ENCODE measurements around the gene C1orf122.

The C1orf122 gene

GRCh38 chr1:37828410-37829074 is 21.0 kb downstream of the C1orf122 start:
- in situ Hi-C loops (cut with MboI; ENCODE audit: low sequenced_read_pairs, unreplicated experiment): no loop called here
- no peak for TF ChIP-seq CTCF (IDR thresholded peaks at IDR 0.05; ENCODE audit: borderline replicate concordance, control extremely low read depth, extremely low read depth, insufficient read depth, missing control alignments)
- no peak for DNase-seq (ENCODE audit: low spot score)

GRCh38 chr1:37831109-37831508 is 23.5 kb downstream of the C1orf122 start:
- no peak for TF ChIP-seq CTCF (IDR thresholded peaks at IDR 0.05; ENCODE audit: borderline replicate concordance, control extremely low read depth, extremely low read depth, insufficient read depth, missing control alignments)
- in situ Hi-C loops (cut with MboI; ENCODE audit: low sequenced_read_pairs, unreplicated experiment): no loop called here
- no peak for DNase-seq (ENCODE audit: low spot score)

- TF ChIP-seq CTCF (IDR thresholded peaks at IDR 0.05; ENCODE audit: borderline replicate concordance, control extremely low read depth, extremely low read depth, insufficient read depth, missing control alignments): no peak
- in situ Hi-C loops (cut with MboI; ENCODE audit: low sequenced_read_pairs, unreplicated experiment): no loop called here
Observed at GRCh38 chr1:37831809-37832208, 24.2 kb downstream of the C1orf122 start.

GRCh38 chr1:37836788-37837187 is 29.2 kb downstream of the C1orf122 start:
- in situ Hi-C loops (cut with MboI; ENCODE audit: low sequenced_read_pairs, unreplicated experiment): no loop called here
- DNase-seq (ENCODE audit: low spot score): no peak
- no peak for TF ChIP-seq CTCF (IDR thresholded peaks at IDR 0.05; ENCODE audit: borderline replicate concordance, control extremely low read depth, extremely low read depth, insufficient read depth, missing control alignments)

More at GRCh38 chr1:37831809-37832208, 24.2 kb downstream of the C1orf122 start:
- no peak for DNase-seq (ENCODE audit: low spot score)

GRCh38 chr1:37839676-37840075 is 32.1 kb downstream of the C1orf122 start:
- no peak for DNase-seq (ENCODE audit: low spot score)
- in situ Hi-C loops (cut with MboI; ENCODE audit: low sequenced_read_pairs, unreplicated experiment): no loop called here
- TF ChIP-seq CTCF (IDR thresholded peaks at IDR 0.05; ENCODE audit: borderline replicate concordance, control extremely low read depth, extremely low read depth, insufficient read depth, missing control alignments): no peak

GRCh38 chr1:37840711-37841110 is 33.1 kb downstream of the C1orf122 start:
- TF ChIP-seq CTCF (IDR thresholded peaks at IDR 0.05; ENCODE audit: borderline replicate concordance, control extremely low read depth, extremely low read depth, insufficient read depth, missing control alignments): no peak
- in situ Hi-C loops (cut with MboI; ENCODE audit: low sequenced_read_pairs, unreplicated experiment): no loop called here
- no peak for DNase-seq (ENCODE audit: low spot score)
